ENCODE data around the gene ARHGAP24. TPM values are rescaled to one million over a fixed set of nuclear protein-coding genes. Genes with fewer than 3 reads are reported as not detected.

ARHGAP24 gene
- total RNA-seq, 1 donor from 2014 or later: 15.0 TPM

DNA sequence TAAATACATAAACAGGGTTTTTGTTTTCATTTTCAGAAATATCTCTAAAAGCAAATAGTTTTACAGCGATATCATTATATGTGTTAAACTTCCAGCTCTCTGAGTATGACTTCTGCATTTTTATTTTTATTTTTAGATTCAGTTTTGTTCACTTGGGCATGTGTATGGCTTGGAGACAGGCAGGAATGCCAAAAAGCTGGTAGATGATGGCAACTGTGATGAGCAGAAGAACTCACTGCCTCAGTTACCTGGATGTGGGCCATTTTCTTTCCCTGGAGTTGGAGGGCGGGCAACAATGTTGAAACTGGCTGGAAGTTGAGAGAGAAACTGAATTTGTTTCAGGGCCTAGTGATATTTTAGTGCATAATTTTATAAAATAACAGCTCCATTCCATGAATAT, 266.4 kb downstream of the ARHGAP24 start:
- Mint-ChIP-seq H3K36me3 (no peaks in the 10 kb centered on the region), H3K4me3 (no peak overlapping the region), H3K9me3 (no peaks in the 10 kb centered on the region), H3K27me3 (ENCODE audit: low read depth) (no peaks in the 10 kb centered on the region), H3K27ac (peak overlapping the region; percentile 57), H3K4me1 (peaks cover 18% of the 10 kb centered on the region)
- TF ChIP-seq, protein P1, sequence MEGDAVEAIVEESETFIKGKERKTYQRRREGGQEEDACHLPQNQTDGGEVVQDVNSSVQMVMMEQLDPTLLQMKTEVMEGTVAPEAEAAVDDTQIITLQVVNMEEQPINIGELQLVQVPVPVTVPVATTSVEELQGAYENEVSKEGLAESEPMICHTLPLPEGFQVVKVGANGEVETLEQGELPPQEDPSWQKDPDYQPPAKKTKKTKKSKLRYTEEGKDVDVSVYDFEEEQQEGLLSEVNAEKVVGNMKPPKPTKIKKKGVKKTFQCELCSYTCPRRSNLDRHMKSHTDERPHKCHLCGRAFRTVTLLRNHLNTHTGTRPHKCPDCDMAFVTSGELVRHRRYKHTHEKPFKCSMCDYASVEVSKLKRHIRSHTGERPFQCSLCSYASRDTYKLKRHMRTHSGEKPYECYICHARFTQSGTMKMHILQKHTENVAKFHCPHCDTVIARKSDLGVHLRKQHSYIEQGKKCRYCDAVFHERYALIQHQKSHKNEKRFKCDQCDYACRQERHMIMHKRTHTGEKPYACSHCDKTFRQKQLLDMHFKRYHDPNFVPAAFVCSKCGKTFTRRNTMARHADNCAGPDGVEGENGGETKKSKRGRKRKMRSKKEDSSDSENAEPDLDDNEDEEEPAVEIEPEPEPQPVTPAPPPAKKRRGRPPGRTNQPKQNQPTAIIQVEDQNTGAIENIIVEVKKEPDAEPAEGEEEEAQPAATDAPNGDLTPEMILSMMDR (IDR thresholded peaks at IDR 0.05; ENCODE audit: unreplicated experiment): no peak
- no peak for DNase-seq (ENCODE audit: low spot score in 2 of 2, unreplicated experiment in 2 of 2)

DNA sequence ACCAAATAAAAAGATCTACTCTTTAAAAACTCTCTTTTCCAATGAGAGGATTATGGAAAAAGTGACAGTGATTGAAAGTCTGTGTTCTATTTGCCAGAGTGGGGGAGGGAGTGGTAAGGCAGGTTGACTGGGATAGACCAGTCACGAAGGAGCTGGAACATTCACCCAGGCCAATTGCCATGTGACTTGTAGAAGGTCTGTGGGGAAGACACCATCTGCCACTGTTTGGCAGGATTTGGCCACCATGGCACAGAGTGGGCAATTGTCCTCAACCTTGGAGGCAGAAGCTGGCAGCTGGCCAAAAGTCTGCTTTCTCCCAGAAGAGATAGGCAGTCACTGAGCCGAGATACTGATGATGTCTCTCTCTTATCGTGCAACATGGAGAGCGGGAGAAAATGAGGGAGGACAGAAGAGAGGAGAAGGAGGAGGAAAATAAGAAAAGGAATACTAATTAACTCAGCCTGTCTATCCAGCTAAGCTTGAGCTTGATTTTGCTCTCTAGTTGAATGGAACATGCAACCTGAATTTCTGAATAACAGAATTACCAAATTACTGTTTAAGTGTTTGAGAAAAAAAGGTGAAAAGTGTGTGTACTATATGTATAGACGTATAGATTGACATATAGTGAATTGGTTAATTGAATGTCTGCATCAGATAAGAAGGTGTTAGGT, 267.1 kb downstream of the ARHGAP24 start:
- Mint-ChIP-seq H3K27ac (peak overlapping the region; percentile 44), H3K27me3 (ENCODE audit: low read depth) (no peaks in the 10 kb centered on the region), H3K36me3 (no peaks in the 10 kb centered on the region), H3K4me3 (no peak overlapping the region), H3K4me1 (peaks cover 18% of the 10 kb centered on the region), H3K9me3 (no peaks in the 10 kb centered on the region)
- no peak for DNase-seq (ENCODE audit: low spot score in 2 of 2, unreplicated experiment in 2 of 2)
- TF ChIP-seq, protein P1 (IDR thresholded peaks at IDR 0.05; ENCODE audit: unreplicated experiment): no peak

DNA sequence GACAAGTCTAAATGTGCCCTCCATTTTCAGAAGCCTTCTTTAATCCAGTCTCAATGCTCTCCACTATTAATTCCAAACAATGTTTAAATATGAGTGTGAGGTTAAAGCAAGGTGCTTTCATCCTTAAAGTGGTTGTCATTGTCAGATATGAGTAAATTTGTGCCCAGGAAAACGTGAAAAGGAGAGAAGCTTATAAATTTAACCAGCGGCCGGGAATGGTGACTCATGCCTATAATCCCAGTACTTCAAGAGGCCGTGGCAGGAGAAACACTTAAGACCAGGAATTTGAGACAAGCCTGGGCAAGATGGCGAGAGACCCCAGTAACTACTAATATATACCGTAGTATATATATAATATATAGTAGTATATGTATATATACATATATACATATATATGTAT, 270.0 kb downstream of the ARHGAP24 start:
- Mint-ChIP-seq H3K27ac (no peak overlapping the region), H3K27me3 (ENCODE audit: low read depth) (no peaks in the 10 kb centered on the region), H3K9me3 (no peaks in the 10 kb centered on the region), H3K4me1 (peaks cover 20% of the 10 kb centered on the region), H3K4me3 (no peak overlapping the region), H3K36me3 (no peaks in the 10 kb centered on the region)
- DNase-seq (ENCODE audit: low spot score in 2 of 2, unreplicated experiment in 2 of 2): no peak
- TF ChIP-seq, protein P1 (IDR thresholded peaks at IDR 0.05; ENCODE audit: unreplicated experiment): no peak

DNA sequence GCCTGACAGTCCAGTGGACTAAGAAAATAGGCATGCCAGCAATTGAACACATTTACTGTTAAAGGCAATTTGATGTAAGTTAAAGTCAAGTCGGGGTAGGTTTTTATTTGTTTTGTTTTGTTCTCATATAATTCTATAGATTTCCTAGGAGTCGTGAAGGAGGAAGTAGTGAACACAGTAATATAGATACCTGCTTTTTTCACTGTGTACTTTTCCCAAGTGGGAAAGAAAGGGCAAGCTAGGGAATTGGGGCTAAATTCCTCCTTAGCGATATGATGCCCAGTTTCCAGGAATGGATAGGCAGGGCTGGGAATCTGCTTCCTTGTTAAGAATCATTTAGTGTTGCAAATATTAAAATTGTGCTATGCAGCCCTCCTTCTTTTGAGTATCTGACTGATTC, 271.0 kb downstream of the ARHGAP24 start:
- Mint-ChIP-seq H3K9me3 (no peaks in the 10 kb centered on the region), H3K36me3 (no peaks in the 10 kb centered on the region), H3K27ac (no peak overlapping the region), H3K27me3 (ENCODE audit: low read depth) (no peaks in the 10 kb centered on the region), H3K4me3 (no peak overlapping the region), H3K4me1 (peaks cover 18% of the 10 kb centered on the region)
- TF ChIP-seq, protein P1 (IDR thresholded peaks at IDR 0.05; ENCODE audit: unreplicated experiment): no peak
- no peak for DNase-seq (ENCODE audit: low spot score in 2 of 2, unreplicated experiment in 2 of 2)

DNA sequence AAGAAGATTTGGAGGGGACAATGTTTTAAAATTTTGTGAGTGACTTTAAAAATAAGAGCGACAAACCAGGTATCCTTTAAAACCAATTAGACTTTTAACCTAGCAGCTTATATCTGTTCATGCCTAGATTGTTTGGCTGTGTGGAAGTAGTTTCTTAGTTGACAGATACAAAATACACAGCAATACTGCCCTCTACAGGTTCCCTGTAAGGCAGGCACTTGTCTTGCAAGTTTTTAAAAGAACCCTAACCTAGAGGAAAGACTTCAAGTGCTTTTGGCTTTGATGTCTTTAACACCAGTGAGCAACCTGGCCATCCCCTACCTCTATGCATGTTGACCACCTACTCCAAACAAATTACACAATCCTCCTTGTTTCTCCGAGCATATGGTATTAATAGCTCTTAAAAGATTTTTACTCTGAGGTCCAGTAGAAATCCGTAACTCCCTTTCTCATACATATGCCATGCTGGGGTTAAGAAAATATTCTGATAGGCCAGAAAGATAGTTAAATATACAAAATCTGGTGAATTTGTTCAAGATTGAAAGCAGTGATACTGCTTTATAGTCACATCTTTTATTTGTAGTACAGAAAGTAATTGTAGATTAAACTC, 273.0 kb downstream of the ARHGAP24 start:
- no peak for DNase-seq (ENCODE audit: low spot score in 2 of 2, unreplicated experiment in 2 of 2)
- no peak overlapping the region for H3K27ac Mint-ChIP-seq
- no peak overlapping the region for H3K4me3 Mint-ChIP-seq
- TF ChIP-seq, protein P1 (IDR thresholded peaks at IDR 0.05; ENCODE audit: unreplicated experiment): peak; percentile 77
- peaks cover 7% of the 10 kb centered on the region for H3K4me1 Mint-ChIP-seq
- no peaks in the 10 kb centered on the region for H3K27me3 Mint-ChIP-seq (ENCODE audit: low read depth)
- H3K9me3 Mint-ChIP-seq: no peaks in the 10 kb centered on the region
- no peaks in the 10 kb centered on the region for H3K36me3 Mint-ChIP-seq

Measured in mesothelial cell of epicardium (in vitro differentiated cells).